ENCODE results near the gene SPTBN2.

The SPTBN2 gene

GRCh38 chr11:66723693-66724092, 5.3 kb downstream of the SPTBN2 start:
- 0 out of 2 replicates have a peak overlapping the region, but pooled peaks have one; percentile 5 for H3K27ac ChIP-seq
- no peak for TF ChIP-seq CTCF (conservative IDR thresholded peaks at IDR 0.05)

- 0 out of 2 replicates have a peak overlapping the region, but pooled peaks have one; percentile 5 for H3K27ac ChIP-seq
- no peak for TF ChIP-seq CTCF (conservative IDR thresholded peaks at IDR 0.05)
Measured at GRCh38 chr11:66722745-66723651, 6.0 kb downstream of the SPTBN2 start.

DNA sequence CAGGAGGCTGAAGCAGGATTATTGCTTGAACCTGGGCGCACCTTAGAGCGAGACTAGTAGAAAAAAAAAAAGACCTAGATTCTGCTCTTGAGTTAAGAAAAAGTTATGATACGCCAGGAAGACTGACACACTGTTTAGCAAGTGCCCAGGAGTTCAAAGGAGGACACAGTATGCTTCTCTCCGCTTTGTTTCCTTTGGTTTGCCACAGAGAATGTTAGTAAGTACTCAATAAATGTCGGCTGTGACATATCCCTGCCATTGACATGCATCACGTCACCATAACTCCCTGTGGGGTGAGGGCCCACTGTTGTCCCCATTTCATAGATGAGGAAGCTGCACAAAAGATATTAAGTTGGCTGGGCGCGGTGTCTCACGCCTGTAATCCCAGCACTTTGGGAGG, 7.1 kb downstream of the SPTBN2 start:
- H3K27ac ChIP-seq, result no peak overlapping the region
- TF ChIP-seq CTCF (conservative IDR thresholded peaks at IDR 0.05), result no peak

GRCh38 chr11:66720899-66721470, 8.0 kb downstream of the SPTBN2 start:
- no peak for TF ChIP-seq CTCF (conservative IDR thresholded peaks at IDR 0.05)
- H3K27ac ChIP-seq, result no peak overlapping the region

DNA sequence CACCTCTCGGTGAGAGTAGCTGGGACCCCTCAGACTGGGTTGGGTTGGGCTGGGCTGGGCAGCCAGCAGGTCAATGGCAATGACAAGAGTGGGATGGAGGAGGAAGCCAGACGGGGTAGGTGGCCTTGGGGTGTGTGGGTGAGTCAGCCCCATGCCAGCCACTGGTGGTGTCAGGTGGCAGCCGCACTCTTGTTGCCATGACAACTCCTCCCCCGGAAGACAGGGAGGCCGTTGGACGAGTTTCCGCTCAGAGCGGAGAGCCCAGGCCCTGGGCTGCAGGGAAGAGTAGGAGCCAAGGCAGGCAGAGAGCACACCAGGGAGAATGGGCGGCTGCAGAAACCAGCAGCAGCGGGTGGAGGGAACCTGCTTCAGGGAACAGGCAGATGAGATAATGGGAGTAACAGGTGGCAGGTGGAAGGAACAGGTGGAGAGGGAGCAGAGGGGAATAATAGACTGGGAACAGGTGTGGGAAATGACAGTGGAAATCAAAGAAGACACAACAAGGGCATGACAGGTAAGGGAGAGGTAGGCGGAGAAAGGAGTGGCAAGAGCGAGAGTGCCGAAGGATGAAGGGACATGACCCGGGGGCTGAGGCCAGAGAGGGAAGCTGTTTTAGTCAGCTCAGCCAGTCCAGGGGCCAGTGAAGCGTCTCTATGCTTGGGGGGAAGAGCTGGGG, 8.7 kb downstream of the SPTBN2 start:
- H3K27ac ChIP-seq, result no peak overlapping the region
- TF ChIP-seq CTCF (conservative IDR thresholded peaks at IDR 0.05), result no peak

- peak overlapping the region; percentile 97 for H3K27ac ChIP-seq
- no peak for TF ChIP-seq CTCF (conservative IDR thresholded peaks at IDR 0.05)
Measured at GRCh38 chr11:66719111-66719872, 9.7 kb downstream of the SPTBN2 start.

Data from VCaP (cell line).